Measurements from ENCODE around the gene USPL1. TPM values are rescaled to one million over a fixed set of nuclear protein-coding genes. Genes with fewer than 3 reads are reported as not detected.

Gene USPL1
- total RNA-seq, 4 donors from 2014 or later = 8.4 to 19.1 (median 10.6) TPM

DNA sequence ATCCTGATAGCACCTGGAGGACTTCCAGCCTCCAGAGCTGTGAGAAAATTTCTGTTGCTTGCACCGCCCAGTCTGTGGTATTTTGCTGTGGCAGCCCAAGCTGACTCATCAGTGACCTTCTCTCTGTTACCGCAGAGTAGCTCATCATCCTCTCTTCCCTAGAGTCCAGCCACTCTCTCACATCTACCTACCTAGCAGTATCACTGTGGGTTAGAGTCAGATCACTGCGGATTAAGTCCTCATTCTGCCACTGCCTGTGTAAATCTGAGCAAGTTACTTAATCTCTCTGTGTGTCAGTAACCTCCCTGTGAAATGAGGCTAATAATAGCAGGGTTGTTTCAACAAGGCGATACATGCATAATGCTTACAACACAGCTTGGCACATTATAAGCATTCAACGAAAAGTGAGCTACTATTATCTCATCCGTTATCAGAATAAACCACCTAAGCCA lies 40.3 kb upstream of the USPL1 start:
- no peaks in the 10 kb centered on the region for H3K36me3 ChIP-seq
- DNase-seq = no peak
- no peaks in the 10 kb centered on the region for H3K9me3 ChIP-seq
- 27 to 33% methylated on average over 6 of the region's 6 CpGs for WGBS, 2 donors
- no peak overlapping the region for H3K4me3 ChIP-seq
- no peak overlapping the region for H3K27ac ChIP-seq
- intact Hi-C loops (cut with DNase I) = no loop called here
- no peaks in the 10 kb centered on the region for H3K27me3 ChIP-seq
- peaks cover 0 to 35% (median 0%) of the 10 kb centered on the region in 3 donors for H3K4me1 ChIP-seq
- no peak for TF ChIP-seq POLR2A (IDR thresholded peaks at IDR 0.05)
- TF ChIP-seq, protein P1, sequence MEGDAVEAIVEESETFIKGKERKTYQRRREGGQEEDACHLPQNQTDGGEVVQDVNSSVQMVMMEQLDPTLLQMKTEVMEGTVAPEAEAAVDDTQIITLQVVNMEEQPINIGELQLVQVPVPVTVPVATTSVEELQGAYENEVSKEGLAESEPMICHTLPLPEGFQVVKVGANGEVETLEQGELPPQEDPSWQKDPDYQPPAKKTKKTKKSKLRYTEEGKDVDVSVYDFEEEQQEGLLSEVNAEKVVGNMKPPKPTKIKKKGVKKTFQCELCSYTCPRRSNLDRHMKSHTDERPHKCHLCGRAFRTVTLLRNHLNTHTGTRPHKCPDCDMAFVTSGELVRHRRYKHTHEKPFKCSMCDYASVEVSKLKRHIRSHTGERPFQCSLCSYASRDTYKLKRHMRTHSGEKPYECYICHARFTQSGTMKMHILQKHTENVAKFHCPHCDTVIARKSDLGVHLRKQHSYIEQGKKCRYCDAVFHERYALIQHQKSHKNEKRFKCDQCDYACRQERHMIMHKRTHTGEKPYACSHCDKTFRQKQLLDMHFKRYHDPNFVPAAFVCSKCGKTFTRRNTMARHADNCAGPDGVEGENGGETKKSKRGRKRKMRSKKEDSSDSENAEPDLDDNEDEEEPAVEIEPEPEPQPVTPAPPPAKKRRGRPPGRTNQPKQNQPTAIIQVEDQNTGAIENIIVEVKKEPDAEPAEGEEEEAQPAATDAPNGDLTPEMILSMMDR (IDR thresholded peaks at IDR 0.05) = no peak

DNA sequence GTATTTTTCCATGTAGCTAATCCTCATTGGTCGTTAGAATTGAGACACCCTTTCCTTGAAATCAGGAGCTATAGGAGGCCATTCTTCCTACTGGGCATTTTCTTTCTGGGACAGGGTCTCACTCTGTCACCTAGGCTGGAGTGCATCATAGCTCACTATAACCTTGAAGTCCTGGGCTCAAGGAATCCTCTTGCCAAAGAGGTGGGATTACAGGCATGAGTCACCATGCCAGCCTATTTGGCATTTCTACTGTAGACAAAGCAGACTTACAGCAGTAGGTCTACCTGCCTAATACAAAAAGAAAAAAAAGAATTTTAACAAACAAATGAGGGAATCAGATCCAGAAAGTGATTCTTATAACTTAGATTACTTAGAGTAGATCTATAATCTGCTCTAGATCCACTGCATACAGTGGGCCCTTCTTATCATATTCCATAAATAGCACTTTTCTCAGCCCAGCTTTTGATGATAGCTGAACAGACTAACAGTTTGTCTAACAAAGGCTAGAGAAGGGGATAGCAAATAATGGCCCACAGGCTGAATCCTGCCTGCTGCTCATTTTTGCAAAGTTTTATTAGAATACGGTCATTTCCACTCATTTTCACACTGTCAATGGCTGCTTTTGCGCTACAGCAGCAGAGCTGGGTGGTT lies 36.7 kb upstream of the USPL1 start:
- Histone ChIP-seq H3K36me3 (no peaks in the 10 kb centered on the region), H3K9me3 (no peaks in the 10 kb centered on the region), H3K4me1 (peaks cover 0 to 26% (median 0%) of the 10 kb centered on the region in 3 donors), H3K27me3 (no peaks in the 10 kb centered on the region), H3K27ac (no peak overlapping the region), H3K4me3 (no peak overlapping the region)
- 66 to 76% methylated on average over 3 of the region's 3 CpGs for WGBS, 2 donors
- intact Hi-C loops (cut with DNase I) = no loop called here
- DNase-seq = no peak
- TF ChIP-seq, protein P1 (IDR thresholded peaks at IDR 0.05) = no peak
- no peak for TF ChIP-seq POLR2A (IDR thresholded peaks at IDR 0.05)

DNA sequence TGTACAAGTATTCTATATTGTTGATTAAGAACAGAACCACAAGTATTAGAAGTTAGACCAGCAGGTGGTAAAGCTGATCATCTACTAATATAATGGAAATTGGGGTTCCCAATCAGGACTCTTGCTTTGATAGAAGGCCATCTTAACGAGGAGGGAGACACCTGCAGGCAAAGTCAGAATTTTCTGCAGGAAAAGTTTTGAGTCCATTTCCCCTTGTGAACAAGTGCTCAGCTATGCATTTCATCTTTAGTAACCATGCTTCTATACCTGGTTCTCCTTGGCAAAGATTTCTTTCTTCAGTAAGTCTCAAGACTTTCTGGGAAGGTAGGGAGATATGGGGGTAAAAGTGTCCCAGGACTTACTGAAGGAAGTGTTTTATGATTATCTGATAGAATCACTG lies 36.1 kb upstream of the USPL1 start:
- DNase-seq = no peak
- Histone ChIP-seq H3K9me3 (no peaks in the 10 kb centered on the region), H3K27ac (no peak overlapping the region), H3K36me3 (no peaks in the 10 kb centered on the region), H3K27me3 (no peaks in the 10 kb centered on the region), H3K4me1 (peaks cover 0 to 22% (median 0%) of the 10 kb centered on the region in 3 donors), H3K4me3 (no peak overlapping the region)
- intact Hi-C loops (cut with DNase I) = no loop called here
- TF ChIP-seq, protein P1 (IDR thresholded peaks at IDR 0.05) = peak in 3 of 6 experiments; percentile 16 to 41 (median 17)
- TF ChIP-seq POLR2A (IDR thresholded peaks at IDR 0.05) = no peak
- 5 to 9% methylated on average over 1 of the region's 1 CpG for WGBS, 2 donors

DNA sequence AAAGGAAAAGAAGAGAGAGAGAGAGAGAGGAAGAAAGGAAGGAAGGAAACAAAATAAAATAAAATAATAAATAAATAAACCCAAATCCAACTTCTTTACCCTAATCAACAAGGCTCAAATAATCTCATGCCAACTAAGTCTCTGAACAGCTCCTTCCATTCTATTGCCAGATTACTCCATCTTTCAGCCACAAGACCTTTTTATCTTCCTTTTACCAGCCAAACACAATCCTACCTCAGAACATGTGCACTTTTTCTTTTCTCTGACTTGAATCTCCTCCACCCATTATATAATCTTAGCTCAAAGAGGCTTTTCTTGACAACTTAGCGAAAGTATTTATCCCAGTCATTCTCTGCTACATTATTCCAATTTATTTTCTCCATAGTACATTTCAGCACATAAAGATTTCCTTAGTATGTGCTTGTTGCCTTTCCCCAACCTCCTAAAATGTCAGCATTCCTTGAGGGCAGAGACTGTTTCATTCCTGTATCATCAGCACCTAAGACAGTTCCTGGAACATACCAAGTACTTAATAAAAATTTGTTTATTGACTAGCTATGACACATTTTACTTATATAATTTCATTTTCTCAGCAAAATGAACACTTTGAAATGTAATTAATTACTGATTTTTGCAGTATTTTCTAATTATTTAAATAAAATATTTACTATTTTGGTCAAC lies 33.5 kb upstream of the USPL1 start:
- no peaks in the 10 kb centered on the region for H3K9me3 ChIP-seq
- H3K27ac ChIP-seq = no peak overlapping the region
- TF ChIP-seq POLR2A (IDR thresholded peaks at IDR 0.05) = no peak
- no peak overlapping the region for H3K4me3 ChIP-seq
- intact Hi-C loops (cut with DNase I) = no loop called here
- 83 to 100% methylated on average over 1 of the region's 1 CpG for WGBS, 2 donors
- H3K4me1 ChIP-seq = peaks cover 0 to 9% (median 0%) of the 10 kb centered on the region in 3 donors
- no peak for DNase-seq
- H3K27me3 ChIP-seq = no peaks in the 10 kb centered on the region
- H3K36me3 ChIP-seq = no peaks in the 10 kb centered on the region

DNA sequence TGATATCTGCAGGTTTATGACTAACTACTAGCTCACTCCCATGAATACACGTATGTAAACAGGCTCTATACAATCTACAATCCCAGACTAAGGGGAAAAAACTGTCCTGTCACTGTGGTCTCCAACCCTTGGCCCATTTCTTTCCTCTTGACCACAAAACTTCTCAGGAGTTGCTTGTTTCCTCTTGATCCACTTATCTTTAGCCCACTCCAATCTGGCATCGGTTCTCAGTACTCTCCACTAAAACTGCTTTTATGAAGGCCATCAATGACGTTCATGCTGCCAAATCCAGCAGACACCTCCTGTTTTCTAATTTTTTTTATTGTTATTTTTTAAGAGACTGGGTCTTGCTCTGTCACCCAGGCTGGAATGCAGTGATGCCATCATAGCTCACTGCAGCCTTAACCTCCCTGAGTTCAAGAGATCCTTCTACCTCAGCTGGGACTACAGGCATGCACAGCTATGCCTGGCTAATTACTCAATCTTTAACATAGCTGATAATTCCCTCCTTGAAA lies 31.9 kb upstream of the USPL1 start:
- Histone ChIP-seq H3K4me3 (no peak overlapping the region), H3K9me3 (no peaks in the 10 kb centered on the region), H3K36me3 (no peaks in the 10 kb centered on the region), H3K27ac (no peak overlapping the region), H3K27me3 (no peaks in the 10 kb centered on the region), H3K4me1 (peaks cover 0 to 6% (median 0%) of the 10 kb centered on the region in 3 donors)
- intact Hi-C loops (cut with DNase I) = no loop called here
- TF ChIP-seq POLR2A (IDR thresholded peaks at IDR 0.05) = no peak
- TF ChIP-seq, protein P1 (IDR thresholded peaks at IDR 0.05) = no peak
- WGBS, 2 donors = 65 to 81% methylated on average over 3 of the region's 3 CpGs
- no peak for DNase-seq

All from esophagus squamous epithelium (tissue), 5 donors.